SK-N-SH (cell line): ENCODE measurements around the gene U2AF1L4. TPM values are rescaled to one million over a fixed set of nuclear protein-coding genes. Genes with fewer than 3 reads are reported as not detected.

Source experiments
- CTCF ChIA-PET: fragments of 300-600, 350-600 bp; formaldehyde crosslinking; extraction: SDS; loops from one replicate; lab custom pipeline; 2021; lab: Yijun Ruan, JAX
- POLR2A ChIA-PET: fragments of 350-600 bp; sonication (Branson Sonifier 250); formaldehyde crosslinking; extraction: SDS; loops from one replicate; lab custom pipeline; 2020; ENCODE audit warnings: antibody characterized with exemption, inconsistent platforms; lab: Yijun Ruan, JAX
- DNase-seq: peaks from one replicate; pipeline ENCODE4 v3.0.0; 2012
- H2AFZ ChIP-seq: fragments of 200-600 bp; sonication (generic); 2 replicates; pipeline ENCODE4 v1.8.1; 2016; ENCODE audit warnings: antibody characterized with exemption, mild to moderate bottlenecking, low read depth
- H3F3A ChIP-seq: fragments of 200-600 bp; sonication (generic); replicated peaks from 2 replicates; pipeline ENCODE3; 2016; ENCODE audit warnings: antibody characterized with exemption, mild to moderate bottlenecking; ENCODE audit not compliant: insufficient read depth
- H3K27ac ChIP-seq, 2 experiments: fragments of 200-500 bp in 1 of 2; fragments of 200-600 bp in 1 of 2; sonication (Bioruptor generic) in 1 of 2; sonication (generic), shearing (Covaris generic) in 1 of 2; 2 replicates each; pipeline versions ENCODE4 v1.5.1 to v1.6.1; 2014 to 2016; ENCODE audit warnings: low read depth in 2 of 2, inconsistent platforms in 1 of 2, low read length in 1 of 2, mild to moderate bottlenecking in 1 of 2, mixed read lengths in 1 of 2
- H3K27me3 ChIP-seq: fragments of 200-600 bp; sonication (generic), shearing (Covaris generic); 2 replicates; pipeline ENCODE4 v1.6.1; 2016; ENCODE audit warnings: mixed run types; ENCODE audit not compliant: insufficient read depth
- H3K36me3 ChIP-seq, 2 experiments: fragments of 200-500 bp in 1 of 2; fragments of 200-600 bp in 1 of 2; sonication (Bioruptor generic) in 1 of 2; sonication (generic) in 1 of 2; replicated peaks in 1 of 2; 2 replicates each; pipeline versions ENCODE3 to v1.5.1; 2014 to 2016; ENCODE audit warnings: low read length in 1 of 2, mild to moderate bottlenecking in 1 of 2; ENCODE audit not compliant: insufficient read depth in 2 of 2, control insufficient read depth in 1 of 2
- H3K4me1 ChIP-seq, 2 experiments: fragments of 200-500 bp in 1 of 2; fragments of 200-600 bp in 1 of 2; sonication (Bioruptor generic) in 1 of 2; sonication (generic), shearing (Covaris generic) in 1 of 2; 2 replicates each; pipeline versions ENCODE4 v1.5.1 to v1.6.1; 2014 to 2016; ENCODE audit warnings: low read depth in 1 of 2, low read length in 1 of 2, mixed run types in 1 of 2; ENCODE audit not compliant: insufficient read depth in 2 of 2, control insufficient read depth in 1 of 2
- H3K4me2 ChIP-seq: fragments of 200-600 bp; sonication (generic), shearing (Covaris generic); 2 replicates; pipeline ENCODE4 v1.6.1; 2017; ENCODE audit warnings: mixed run types
- H3K4me3 ChIP-seq, 2 experiments: fragments of 200-500 bp in 1 of 2; fragments of 200-600 bp in 1 of 2; sonication (Bioruptor generic) in 1 of 2; sonication (generic), shearing (Covaris generic) in 1 of 2; 2 replicates each; pipeline versions ENCODE4 v1.5.1 to v1.8.1; 2014 to 2016; ENCODE audit warnings: low read depth in 2 of 2, inconsistent platforms in 1 of 2, low read length in 1 of 2, mild to moderate bottlenecking in 1 of 2, mixed read lengths in 1 of 2, moderate library complexity in 1 of 2
- H3K79me2 ChIP-seq: fragments of 200-600 bp; sonication (generic); 2 replicates; pipeline ENCODE4 v1.8.1; 2017; ENCODE audit warnings: mild to moderate bottlenecking; ENCODE audit not compliant: insufficient read depth
- H3K9ac ChIP-seq: fragments of 200-600 bp; sonication (generic); 2 replicates; pipeline ENCODE4 v1.6.1; 2017; ENCODE audit warnings: mixed run types
- H3K9me2 ChIP-seq: fragments of 200-600 bp; sonication (generic); 2 replicates; pipeline ENCODE4 v1.6.1; 2017; ENCODE audit warnings: mixed run types
- H3K9me3 ChIP-seq: fragments of 200-600 bp; sonication (generic); 2 replicates; pipeline ENCODE4 v1.6.1; 2017; ENCODE audit warnings: mixed run types, mild to moderate bottlenecking, moderate library complexity
- H4K20me1 ChIP-seq: fragments of 200-600 bp; sonication (generic); 2 replicates; pipeline ENCODE4 v1.6.1; 2017; ENCODE audit warnings: mild to moderate bottlenecking, mixed run types; ENCODE audit not compliant: insufficient read depth
- CHD2 ChIP-seq: fragments of 150-350 bp; IDR thresholded peaks from 2 replicates; pipeline ENCODE4 v1.6.1; 2018; ENCODE audit warnings: low read length; ENCODE audit not compliant: partially characterized antibody
- ELF1 ChIP-seq: IDR thresholded peaks from 2 replicates; pipeline ENCODE4 v1.4.0; 2012
- EP300 ChIP-seq, 2 experiments: IDR thresholded peaks; 2 replicates each; pipeline versions ENCODE4 v1.4.0 to v1.6.1; 2012; ENCODE audit warnings: borderline replicate concordance in 1 of 2, low read depth in 1 of 2, low read length in 1 of 2
- EZH2phosphoT487 ChIP-seq: fragments of 200-600 bp; sonication (generic); IDR thresholded peaks from 2 replicates; pipeline ENCODE4 v1.6.1; 2017; ENCODE audit warnings: low read depth, mixed run types, mild to moderate bottlenecking, antibody characterized with exemption, moderate library complexity, borderline replicate concordance
- FOSL2 ChIP-seq: IDR thresholded peaks from 2 replicates; pipeline ENCODE4 v1.4.0; 2012; ENCODE audit warnings: low read depth, mild to moderate bottlenecking, moderate library complexity, borderline replicate concordance
- GABPA ChIP-seq: IDR thresholded peaks from 2 replicates; pipeline ENCODE4 v1.4.0; 2012; ENCODE audit warnings: low read depth, mild to moderate bottlenecking
- JUND ChIP-seq: IDR thresholded peaks from 2 replicates; pipeline ENCODE4 v1.4.0; 2012
- MEF2A ChIP-seq: IDR thresholded peaks from 2 replicates; pipeline ENCODE4 v1.4.0; 2012; ENCODE audit warnings: low read depth, borderline replicate concordance
- NFIC ChIP-seq: IDR thresholded peaks from 2 replicates; pipeline ENCODE4 v1.4.0; 2012; ENCODE audit warnings: borderline replicate concordance
- POLR2AphosphoS5 ChIP-seq: IDR thresholded peaks from 2 replicates; pipeline ENCODE4 v1.6.1; 2012; ENCODE audit warnings: low read depth, low read length
- RAD21 ChIP-seq: IDR thresholded peaks from 2 replicates; pipeline ENCODE4 v1.6.1; 2012; ENCODE audit warnings: mild to moderate bottlenecking, low read length
- RFX5 ChIP-seq: IDR thresholded peaks from 2 replicates; pipeline ENCODE4 v1.6.1; 2012; ENCODE audit warnings: mild to moderate bottlenecking, improper control_type of control experiment, low read length
- RXRA ChIP-seq: IDR thresholded peaks from 2 replicates; pipeline ENCODE4 v1.4.0; 2012; ENCODE audit warnings: low read depth, mild to moderate bottlenecking, borderline replicate concordance
- SMC3 ChIP-seq: IDR thresholded peaks from 2 replicates; pipeline ENCODE4 v1.6.1; 2012; ENCODE audit warnings: low read depth, low read length, improper control_type of control experiment
- TEAD4 ChIP-seq: IDR thresholded peaks from 2 replicates; pipeline ENCODE4 v1.4.0; 2012; ENCODE audit warnings: mild to moderate bottlenecking, borderline replicate concordance; ENCODE audit not compliant: insufficient read depth
- YY1 ChIP-seq: IDR thresholded peaks from 2 replicates; pipeline ENCODE4 v1.4.0; 2012; ENCODE audit warnings: low read depth, mild to moderate bottlenecking
- WGBS: methylation state at CpG from one replicate; pipeline ENCODE4 v1.1.6; 2017; ENCODE audit warnings: low lambda C conversion rate; 5-methylcytosine and 5-hydroxymethylcytosine counted together
- polyA plus RNA-seq, 3 experiments: library from polyadenylated mRNA; depleted of rRNA; stranded (reverse); fragments of >200 nt; gene quantifications; 2 replicates each; pipeline ENCODE4 v1.2.3, GENCODE V29; 2012
- TF ChIP-seq, protein P1 (sequence below): IDR thresholded peaks from 2 replicates; pipeline ENCODE4 v1.4.0; 2012; ENCODE audit warnings: low read depth, borderline replicate concordance
- TF ChIP-seq, protein P2 (sequence below): IDR thresholded peaks from 2 replicates; pipeline ENCODE4; 2012
- TF ChIP-seq, protein P3 (sequence below): fragments of 150-350 bp; IDR thresholded peaks from 2 replicates; pipeline ENCODE4 v1.6.1; 2016; ENCODE audit warnings: mild to moderate bottlenecking, low read depth, low read length
- TF ChIP-seq, protein P4 (sequence below): fragments of 200-600 bp; sonication (generic); IDR thresholded peaks from 2 replicates; pipeline ENCODE4 v1.6.1; 2017; ENCODE audit warnings: antibody characterized with exemption, mild to moderate bottlenecking, moderate library complexity
- TF ChIP-seq, protein P5 (sequence below): IDR thresholded peaks from 2 replicates; pipeline ENCODE4 v1.4.0; 2012; ENCODE audit warnings: low read depth, borderline replicate concordance

The U2AF1L4 gene
- polyA plus RNA-seq, 1 of the 3 experiments (the other 2 are of a cell fraction), result 25.9 TPM

GRCh38 chr19:35720648-35721047 is 24.6 kb downstream of the U2AF1L4 start:
- TF ChIP-seq YY1 (no peak), SMC3 (no peak), EP300 (IDR thresholded peaks at IDR 0.05; ENCODE audit: borderline replicate concordance in 1 of 2, low read depth in 1 of 2, low read length in 1 of 2) (no peak), POLR2AphosphoS5 (no peak), TEAD4 (no peak), RAD21 (no peak), RFX5 (no peak), ELF1 (no peak), GABPA (no peak), JUND (no peak)
- TF ChIP-seq, protein P1, sequence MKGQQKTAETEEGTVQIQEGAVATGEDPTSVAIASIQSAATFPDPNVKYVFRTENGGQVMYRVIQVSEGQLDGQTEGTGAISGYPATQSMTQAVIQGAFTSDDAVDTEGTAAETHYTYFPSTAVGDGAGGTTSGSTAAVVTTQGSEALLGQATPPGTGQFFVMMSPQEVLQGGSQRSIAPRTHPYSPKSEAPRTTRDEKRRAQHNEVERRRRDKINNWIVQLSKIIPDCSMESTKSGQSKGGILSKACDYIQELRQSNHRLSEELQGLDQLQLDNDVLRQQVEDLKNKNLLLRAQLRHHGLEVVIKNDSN, result no peak
- TF ChIP-seq, protein P2, sequence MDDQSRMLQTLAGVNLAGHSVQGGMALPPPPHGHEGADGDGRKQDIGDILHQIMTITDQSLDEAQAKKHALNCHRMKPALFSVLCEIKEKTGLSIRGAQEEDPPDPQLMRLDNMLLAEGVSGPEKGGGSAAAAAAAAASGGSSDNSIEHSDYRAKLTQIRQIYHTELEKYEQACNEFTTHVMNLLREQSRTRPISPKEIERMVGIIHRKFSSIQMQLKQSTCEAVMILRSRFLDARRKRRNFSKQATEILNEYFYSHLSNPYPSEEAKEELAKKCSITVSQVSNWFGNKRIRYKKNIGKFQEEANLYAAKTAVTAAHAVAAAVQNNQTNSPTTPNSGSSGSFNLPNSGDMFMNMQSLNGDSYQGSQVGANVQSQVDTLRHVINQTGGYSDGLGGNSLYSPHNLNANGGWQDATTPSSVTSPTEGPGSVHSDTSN, result no peak
- TF ChIP-seq, protein P3, sequence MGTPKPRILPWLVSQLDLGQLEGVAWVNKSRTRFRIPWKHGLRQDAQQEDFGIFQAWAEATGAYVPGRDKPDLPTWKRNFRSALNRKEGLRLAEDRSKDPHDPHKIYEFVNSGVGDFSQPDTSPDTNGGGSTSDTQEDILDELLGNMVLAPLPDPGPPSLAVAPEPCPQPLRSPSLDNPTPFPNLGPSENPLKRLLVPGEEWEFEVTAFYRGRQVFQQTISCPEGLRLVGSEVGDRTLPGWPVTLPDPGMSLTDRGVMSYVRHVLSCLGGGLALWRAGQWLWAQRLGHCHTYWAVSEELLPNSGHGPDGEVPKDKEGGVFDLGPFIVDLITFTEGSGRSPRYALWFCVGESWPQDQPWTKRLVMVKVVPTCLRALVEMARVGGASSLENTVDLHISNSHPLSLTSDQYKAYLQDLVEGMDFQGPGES, result no peak
- TF ChIP-seq, all 33 proteins: peak for 0
- Histone ChIP-seq H3K79me2 (peaks cover 28% of the 10 kb centered on the region), H3K36me3 (peaks cover 13 to 51% of the 10 kb centered on the region in 2 experiments), H3F3A (peaks cover 6% of the 10 kb centered on the region), H4K20me1 (peaks cover 28% of the 10 kb centered on the region), H3K9ac (no peak overlapping the region), H3K4me3 (no peak overlapping the region), H3K4me2 (no peak overlapping the region), H3K4me1 (peaks cover 5 to 20% of the 10 kb centered on the region in 2 experiments; a peak in 3 of 4 replicates), H3K9me2 (no peaks in the 10 kb centered on the region), H3K9me3 (no peaks in the 10 kb centered on the region), H2AFZ (no peak overlapping the region), H3K27ac (no peak overlapping the region), H3K27me3 (no peaks in the 10 kb centered on the region)
- WGBS, result 96% methylated on average over 8 of the region's 17 CpGs
- POLR2A ChIA-PET, result interaction anchor here (1.6 kb wide), 1 partner anchor 16 kb away, joined by 5 read pairs; no protein-coding TSS in a partner anchor
- CTCF ChIA-PET, result interaction anchor here (2.4 kb wide), 1 partner anchor 20 kb away, joined by 7 read pairs; no protein-coding TSS in a partner anchor
- no peak for DNase-seq

- CTCF ChIA-PET, result interaction anchor here (2.4 kb wide), 1 partner anchor 20 kb away, joined by 7 read pairs; no protein-coding TSS in a partner anchor
- H3K9ac ChIP-seq, result no peak overlapping the region
- H3K4me1 ChIP-seq, result peaks cover 5 to 24% of the 10 kb centered on the region in 2 experiments; a peak in 3 of 4 replicates
- DNase-seq, result no peak
- peaks cover 13 to 46% of the 10 kb centered on the region in 2 experiments for H3K36me3 ChIP-seq
- no peaks in the 10 kb centered on the region for H3K9me2 ChIP-seq
- POLR2A ChIA-PET, result interaction anchor here (1.6 kb wide), 1 partner anchor 17 kb away, joined by 5 read pairs; no protein-coding TSS in a partner anchor
- no peak overlapping the region for H3K4me3 ChIP-seq
- WGBS, result 96% methylated on average over 9 of the region's 9 CpGs
- peaks cover 28% of the 10 kb centered on the region for H3K79me2 ChIP-seq
- peaks cover 6% of the 10 kb centered on the region for H3F3A ChIP-seq
- H3K27ac ChIP-seq, result no peak overlapping the region
- no peaks in the 10 kb centered on the region for H3K9me3 ChIP-seq
- H3K4me2 ChIP-seq, result no peak overlapping the region
- H3K27me3 ChIP-seq, result no peaks in the 10 kb centered on the region
- no peak overlapping the region for H2AFZ ChIP-seq
- H4K20me1 ChIP-seq, result peaks cover 28% of the 10 kb centered on the region
- TF ChIP-seq FOSL2 (no peak), MEF2A (no peak), RXRA (no peak), EZH2phosphoT487 (no peak), ELF1 (no peak), NFIC (no peak), CHD2 (no peak)
- TF ChIP-seq, protein P4, sequence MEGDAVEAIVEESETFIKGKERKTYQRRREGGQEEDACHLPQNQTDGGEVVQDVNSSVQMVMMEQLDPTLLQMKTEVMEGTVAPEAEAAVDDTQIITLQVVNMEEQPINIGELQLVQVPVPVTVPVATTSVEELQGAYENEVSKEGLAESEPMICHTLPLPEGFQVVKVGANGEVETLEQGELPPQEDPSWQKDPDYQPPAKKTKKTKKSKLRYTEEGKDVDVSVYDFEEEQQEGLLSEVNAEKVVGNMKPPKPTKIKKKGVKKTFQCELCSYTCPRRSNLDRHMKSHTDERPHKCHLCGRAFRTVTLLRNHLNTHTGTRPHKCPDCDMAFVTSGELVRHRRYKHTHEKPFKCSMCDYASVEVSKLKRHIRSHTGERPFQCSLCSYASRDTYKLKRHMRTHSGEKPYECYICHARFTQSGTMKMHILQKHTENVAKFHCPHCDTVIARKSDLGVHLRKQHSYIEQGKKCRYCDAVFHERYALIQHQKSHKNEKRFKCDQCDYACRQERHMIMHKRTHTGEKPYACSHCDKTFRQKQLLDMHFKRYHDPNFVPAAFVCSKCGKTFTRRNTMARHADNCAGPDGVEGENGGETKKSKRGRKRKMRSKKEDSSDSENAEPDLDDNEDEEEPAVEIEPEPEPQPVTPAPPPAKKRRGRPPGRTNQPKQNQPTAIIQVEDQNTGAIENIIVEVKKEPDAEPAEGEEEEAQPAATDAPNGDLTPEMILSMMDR, result no peak
- TF ChIP-seq, protein P5, sequence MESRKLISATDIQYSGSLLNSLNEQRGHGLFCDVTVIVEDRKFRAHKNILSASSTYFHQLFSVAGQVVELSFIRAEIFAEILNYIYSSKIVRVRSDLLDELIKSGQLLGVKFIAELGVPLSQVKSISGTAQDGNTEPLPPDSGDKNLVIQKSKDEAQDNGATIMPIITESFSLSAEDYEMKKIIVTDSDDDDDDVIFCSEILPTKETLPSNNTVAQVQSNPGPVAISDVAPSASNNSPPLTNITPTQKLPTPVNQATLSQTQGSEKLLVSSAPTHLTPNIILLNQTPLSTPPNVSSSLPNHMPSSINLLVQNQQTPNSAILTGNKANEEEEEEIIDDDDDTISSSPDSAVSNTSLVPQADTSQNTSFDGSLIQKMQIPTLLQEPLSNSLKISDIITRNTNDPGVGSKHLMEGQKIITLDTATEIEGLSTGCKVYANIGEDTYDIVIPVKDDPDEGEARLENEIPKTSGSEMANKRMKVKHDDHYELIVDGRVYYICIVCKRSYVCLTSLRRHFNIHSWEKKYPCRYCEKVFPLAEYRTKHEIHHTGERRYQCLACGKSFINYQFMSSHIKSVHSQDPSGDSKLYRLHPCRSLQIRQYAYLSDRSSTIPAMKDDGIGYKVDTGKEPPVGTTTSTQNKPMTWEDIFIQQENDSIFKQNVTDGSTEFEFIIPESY, result no peak
- TF ChIP-seq, protein P3, result no peak
These were observed 25.1 kb downstream of the U2AF1L4 start for GRCh38 chr19:35720163-35720524.
